Glutamatergic neuron (in vitro differentiated cells): Measurements from ENCODE around the gene ARL1. TPM values are rescaled to one million over a fixed set of nuclear protein-coding genes. Genes with fewer than 3 reads are reported as not detected.

Source experiments
- DNase-seq: peaks from one replicate; pipeline ENCODE4 v3.0.0; 2022
- H3K27ac Mint-ChIP-seq: one replicate; pipeline ENCODE4 v1.8.0; 2020; ENCODE audit warnings: mild to moderate bottlenecking, mixed read lengths, inconsistent platforms; ENCODE audit not compliant: unreplicated experiment
- H3K27me3 Mint-ChIP-seq: one replicate; pipeline ENCODE4 v1.8.0; 2020; ENCODE audit warnings: mild to moderate bottlenecking, moderate library complexity, mixed read lengths, inconsistent platforms; ENCODE audit not compliant: unreplicated experiment
- H3K36me3 Mint-ChIP-seq: one replicate; pipeline ENCODE4 v1.8.0; 2020; ENCODE audit warnings: mild to moderate bottlenecking, mixed read lengths, inconsistent platforms; ENCODE audit not compliant: unreplicated experiment
- H3K4me1 Mint-ChIP-seq: one replicate; pipeline ENCODE4 v1.8.0; 2020; ENCODE audit warnings: mild to moderate bottlenecking, low read depth, mixed read lengths, inconsistent platforms; ENCODE audit not compliant: unreplicated experiment
- H3K4me3 Mint-ChIP-seq: one replicate; pipeline ENCODE4 v1.8.0; 2020; ENCODE audit warnings: mild to moderate bottlenecking, mixed read lengths, inconsistent platforms; ENCODE audit not compliant: unreplicated experiment
- H3K9me3 Mint-ChIP-seq: one replicate; pipeline ENCODE4 v1.8.0; 2020; ENCODE audit warnings: mild to moderate bottlenecking, moderate library complexity, mixed read lengths, inconsistent platforms; ENCODE audit not compliant: unreplicated experiment
- total RNA-seq: library from RNA; stranded (reverse); fragmentation: NEBNext Ultra II Directional; extraction: Animal tissue kit (Norgen Biotek cat#: 25700); gene quantifications from one replicate; pipeline ENCODE4 v1.2.1, GENCODE V29; 2021; ENCODE audit not compliant: unreplicated experiment
- TF ChIP-seq, protein P1 (sequence below): fragments of 200-600 bp; sonication (generic); IDR thresholded peaks from one replicate; pipeline ENCODE4 v1.5.0; 2021; ENCODE audit not compliant: partially characterized antibody, unreplicated experiment

ARL1 gene
- total RNA-seq, 1 donor from 2014 or later, result 20.0 TPM

DNA sequence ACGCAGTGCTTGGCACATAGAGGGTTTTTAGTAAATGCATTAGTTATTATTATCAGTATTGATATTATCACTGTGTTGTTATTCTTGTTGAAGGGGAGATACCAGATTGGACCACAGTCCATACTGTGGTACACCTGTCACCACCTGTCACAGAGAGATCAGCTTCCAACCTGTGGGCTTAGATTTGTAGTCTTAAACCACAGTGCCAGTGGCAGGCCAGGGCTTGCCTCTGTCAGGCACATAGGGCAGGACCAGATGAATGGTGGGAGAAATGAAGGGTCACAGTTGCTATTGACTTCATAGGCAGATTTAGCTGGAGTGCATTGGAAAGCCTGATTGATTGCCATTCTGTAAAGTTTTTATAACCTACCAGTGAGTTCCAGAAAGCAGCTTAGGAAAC lies 35.1 kb downstream of the ARL1 start:
- H3K36me3 Mint-ChIP-seq, result peaks cover 4% of the 10 kb centered on the region
- H3K4me1 Mint-ChIP-seq, result no peaks in the 10 kb centered on the region
- TF ChIP-seq, protein P1, sequence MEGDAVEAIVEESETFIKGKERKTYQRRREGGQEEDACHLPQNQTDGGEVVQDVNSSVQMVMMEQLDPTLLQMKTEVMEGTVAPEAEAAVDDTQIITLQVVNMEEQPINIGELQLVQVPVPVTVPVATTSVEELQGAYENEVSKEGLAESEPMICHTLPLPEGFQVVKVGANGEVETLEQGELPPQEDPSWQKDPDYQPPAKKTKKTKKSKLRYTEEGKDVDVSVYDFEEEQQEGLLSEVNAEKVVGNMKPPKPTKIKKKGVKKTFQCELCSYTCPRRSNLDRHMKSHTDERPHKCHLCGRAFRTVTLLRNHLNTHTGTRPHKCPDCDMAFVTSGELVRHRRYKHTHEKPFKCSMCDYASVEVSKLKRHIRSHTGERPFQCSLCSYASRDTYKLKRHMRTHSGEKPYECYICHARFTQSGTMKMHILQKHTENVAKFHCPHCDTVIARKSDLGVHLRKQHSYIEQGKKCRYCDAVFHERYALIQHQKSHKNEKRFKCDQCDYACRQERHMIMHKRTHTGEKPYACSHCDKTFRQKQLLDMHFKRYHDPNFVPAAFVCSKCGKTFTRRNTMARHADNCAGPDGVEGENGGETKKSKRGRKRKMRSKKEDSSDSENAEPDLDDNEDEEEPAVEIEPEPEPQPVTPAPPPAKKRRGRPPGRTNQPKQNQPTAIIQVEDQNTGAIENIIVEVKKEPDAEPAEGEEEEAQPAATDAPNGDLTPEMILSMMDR, result no peak

DNA sequence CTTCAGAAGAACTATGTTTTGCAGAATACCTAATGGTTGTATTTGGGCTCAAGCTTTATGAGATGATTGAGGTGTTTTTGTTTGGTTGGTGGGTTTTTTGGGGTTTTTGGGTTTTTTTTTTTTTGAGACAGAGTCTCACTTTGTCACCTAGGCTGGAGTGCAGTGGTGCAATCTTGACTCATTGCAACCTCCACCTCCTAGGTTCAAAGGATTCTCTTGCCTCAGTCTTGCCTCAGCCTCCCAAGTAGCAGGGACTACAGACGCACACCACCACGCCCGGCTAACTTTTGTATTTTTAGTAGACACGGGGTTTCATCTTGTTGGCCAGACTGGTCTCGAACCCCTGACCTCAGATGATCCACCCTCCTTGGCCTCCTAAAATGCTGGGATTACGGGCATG lies 39.6 kb downstream of the ARL1 start:
- TF ChIP-seq, protein P1, result no peak
- Mint-ChIP-seq H3K36me3 (peaks cover 4% of the 10 kb centered on the region), H3K27ac (no peak overlapping the region), H3K4me3 (no peak overlapping the region), H3K27me3 (peaks cover 2% of the 10 kb centered on the region), H3K9me3 (peaks cover 1% of the 10 kb centered on the region), H3K4me1 (no peaks in the 10 kb centered on the region)
- DNase-seq, result no peak

More for the DNA sequence above, 35.1 kb downstream of the ARL1 start:
- H3K9me3 Mint-ChIP-seq, result peaks cover 1% of the 10 kb centered on the region
- DNase-seq, result no peak
- H3K27me3 Mint-ChIP-seq, result peaks cover 2% of the 10 kb centered on the region
- no peak overlapping the region for H3K27ac Mint-ChIP-seq
- no peak overlapping the region for H3K4me3 Mint-ChIP-seq

DNA sequence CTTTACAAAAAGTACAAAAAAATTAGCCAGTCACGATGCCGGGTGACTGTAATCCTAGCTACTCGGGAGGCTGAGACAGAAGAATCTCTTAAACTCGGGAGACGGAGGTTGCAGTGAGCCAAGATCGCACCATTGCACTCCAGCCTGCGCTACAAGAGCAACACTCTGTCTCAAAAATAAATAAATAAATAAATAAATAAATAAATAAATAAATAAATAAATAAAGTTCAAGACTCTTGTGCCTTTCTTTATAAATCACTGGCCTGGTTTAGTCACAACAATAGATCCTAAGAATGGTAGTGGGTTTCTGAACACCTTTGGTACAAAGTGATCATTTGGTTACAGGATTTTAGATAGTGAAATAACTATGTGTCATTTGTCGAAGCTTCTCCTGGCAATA lies 46.1 kb downstream of the ARL1 start:
- no peaks in the 10 kb centered on the region for H3K27me3 Mint-ChIP-seq
- no peaks in the 10 kb centered on the region for H3K4me1 Mint-ChIP-seq
- H3K36me3 Mint-ChIP-seq, result no peaks in the 10 kb centered on the region
- no peak overlapping the region for H3K27ac Mint-ChIP-seq
- no peak overlapping the region for H3K4me3 Mint-ChIP-seq
- H3K9me3 Mint-ChIP-seq, result no peaks in the 10 kb centered on the region
- TF ChIP-seq, protein P1, result no peak
- DNase-seq, result no peak

DNA sequence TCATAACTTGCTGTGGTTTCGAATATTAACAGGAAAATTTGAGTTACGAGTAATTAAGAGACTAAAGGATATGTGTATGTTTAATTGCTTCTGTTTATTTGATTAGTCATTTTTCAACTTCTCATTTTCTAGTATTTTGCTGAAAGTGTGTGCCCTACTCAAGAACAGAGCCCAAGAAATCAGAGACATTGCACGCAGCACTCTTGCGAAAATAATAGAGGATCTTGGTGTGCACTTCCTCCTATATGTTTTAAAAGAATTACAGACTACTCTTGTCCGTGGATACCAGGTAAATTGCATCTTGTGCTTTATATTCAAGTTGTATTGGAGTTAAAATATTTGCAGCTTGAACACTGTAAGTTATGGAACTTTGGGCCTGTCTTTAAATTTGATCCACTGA lies 50.8 kb downstream of the ARL1 start:
- Mint-ChIP-seq H3K4me3 (no peak overlapping the region), H3K27ac (no peak overlapping the region), H3K9me3 (peaks cover 1% of the 10 kb centered on the region), H3K4me1 (no peaks in the 10 kb centered on the region), H3K27me3 (no peaks in the 10 kb centered on the region), H3K36me3 (no peaks in the 10 kb centered on the region)
- TF ChIP-seq, protein P1, result no peak
- no peak for DNase-seq

DNA sequence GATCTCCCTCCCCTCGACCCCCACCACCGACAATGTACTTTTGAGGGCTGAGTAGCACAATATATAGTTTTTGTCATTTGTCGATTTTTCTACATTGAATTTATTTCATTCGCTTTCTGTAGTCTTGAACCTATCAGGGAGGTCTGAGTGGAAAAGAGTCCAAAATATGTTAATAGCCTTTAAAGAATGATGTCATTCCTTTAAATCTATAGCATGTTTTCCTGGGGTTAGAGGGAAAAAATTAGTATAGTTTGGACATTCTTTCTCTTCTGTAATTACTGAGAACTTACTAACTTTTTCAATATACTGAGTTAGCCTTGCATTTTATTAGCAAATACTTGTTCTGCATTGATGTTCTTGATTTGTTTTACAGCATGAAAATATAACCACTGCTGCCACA lies 55.9 kb downstream of the ARL1 start:
- no peaks in the 10 kb centered on the region for H3K4me1 Mint-ChIP-seq
- TF ChIP-seq, protein P1, result no peak
- peaks cover 9% of the 10 kb centered on the region for H3K36me3 Mint-ChIP-seq
- no peak overlapping the region for H3K4me3 Mint-ChIP-seq
- no peak overlapping the region for H3K27ac Mint-ChIP-seq
- DNase-seq, result no peak
- H3K27me3 Mint-ChIP-seq, result peaks cover 3% of the 10 kb centered on the region
- H3K9me3 Mint-ChIP-seq, result peaks cover 1% of the 10 kb centered on the region
